Smooth muscle cell (in vitro differentiated cells): Measurements from ENCODE around the gene AMIGO1. TPM values are rescaled to one million over a fixed set of nuclear protein-coding genes. Genes with fewer than 3 reads are reported as not detected.

Source experiments
- DNase-seq: peaks from one replicate; lab custom pipeline; 2025; ENCODE audit not compliant: unreplicated experiment; lab: John Stamatoyannopoulos, UW
- H2AFZ ChIP-seq: fragments of 200-600 bp; sonication (generic); 2 replicates; pipeline ENCODE4 v1.6.0; 2016; ENCODE audit warnings: antibody characterized with exemption, low read depth, mild to moderate bottlenecking
- H3F3A ChIP-seq: fragments of 200-600 bp; sonication (generic); 2 replicates; pipeline ENCODE4 v1.6.0; 2017; ENCODE audit warnings: antibody characterized with exemption, low read depth
- H3K27ac ChIP-seq: fragments of 200-600 bp; sonication (generic); 2 replicates; pipeline ENCODE4 v1.5.1; 2016; ENCODE audit warnings: low read depth, mild to moderate bottlenecking
- H3K27me3 ChIP-seq: fragments of 200-600 bp; sonication (generic); 2 replicates; pipeline ENCODE4 v1.6.1; 2016; ENCODE audit warnings: low read depth, mild to moderate bottlenecking
- H3K36me3 ChIP-seq: fragments of 200-600 bp; sonication (generic); 2 replicates; pipeline ENCODE4 v1.5.1; 2016; ENCODE audit warnings: low read depth
- H3K4me1 ChIP-seq: fragments of 200-600 bp; sonication (generic); 2 replicates; pipeline ENCODE4 v1.5.1; 2016; ENCODE audit warnings: low read depth
- H3K4me2 ChIP-seq: fragments of 200-600 bp; sonication (generic); 2 replicates; pipeline ENCODE4 v1.6.0; 2016; ENCODE audit warnings: mild to moderate bottlenecking
- H3K4me3 ChIP-seq: fragments of 200-600 bp; sonication (generic); 2 replicates; pipeline ENCODE4 v1.5.1; 2016; ENCODE audit warnings: mild to moderate bottlenecking
- H3K79me2 ChIP-seq: fragments of 200-600 bp; sonication (generic); 2 replicates; pipeline ENCODE4 v1.6.0; 2016; ENCODE audit warnings: low read depth, mild to moderate bottlenecking
- H3K9ac ChIP-seq: fragments of 200-600 bp; sonication (generic); 2 replicates; pipeline ENCODE4 v1.6.0; 2016; ENCODE audit warnings: low read depth
- H3K9me3 ChIP-seq: fragments of 200-600 bp; sonication (generic); replicated peaks from 2 replicates; pipeline ENCODE4 v1.5.1; 2016; ENCODE audit warnings: low read depth
- H4K20me1 ChIP-seq: fragments of 200-600 bp; sonication (generic); 2 replicates; pipeline ENCODE4 v1.6.0; 2016; ENCODE audit warnings: low read depth
- WGBS: methylation state at CpG from one replicate; pipeline ENCODE4 v1.1.7; 2016; ENCODE audit warnings: low lambda C conversion rate; 5-methylcytosine and 5-hydroxymethylcytosine counted together
- polyA plus RNA-seq: library from polyadenylated mRNA; unstranded; fragments of >200 nt; fragmentation: Nextera tagmentation; extraction: Ambion mirVana; gene quantifications from 2 replicates; pipeline ENCODE4 v1.2.1, GENCODE V29; 2016
- total RNA-seq: library from RNA; depleted of rRNA; stranded (reverse); fragments of >200 nt; gene quantifications from 2 replicates; pipeline ENCODE4 v1.2.3, GENCODE V29; 2014
- TF ChIP-seq, protein P1 (sequence below): fragments of 200-600 bp; sonication (generic); IDR thresholded peaks from 2 replicates; pipeline ENCODE4 v1.5.1; 2017; ENCODE audit warnings: borderline replicate concordance, mild to moderate bottlenecking, antibody characterized with exemption; ENCODE audit not compliant: insufficient read depth, poor library complexity, severe bottlenecking

Gene AMIGO1
- total and polyA plus RNA-seq, 2 experiments from 2014 or later, result 0.99 to 1.4 TPM

DNA sequence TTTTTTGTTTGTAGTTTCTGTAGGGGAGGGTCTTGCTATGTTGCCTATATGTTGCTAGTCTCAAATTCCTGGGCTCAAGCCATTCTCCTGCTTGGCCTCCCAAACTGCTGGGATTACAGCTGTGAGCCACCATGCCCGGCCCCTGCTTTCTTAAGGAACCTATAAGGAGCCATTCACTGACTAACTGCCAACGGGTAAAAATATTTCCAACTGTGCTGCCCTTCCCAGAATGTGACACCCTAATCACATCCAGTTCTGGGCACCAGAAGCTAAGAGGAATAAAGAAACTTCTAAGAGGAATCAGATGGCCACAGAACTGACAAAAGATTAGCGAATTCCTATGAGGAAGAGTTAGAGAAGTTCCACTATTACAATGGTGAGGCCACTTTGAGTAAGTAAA is 36.7 kb downstream of the AMIGO1 start:
- no peaks in the 10 kb centered on the region for H3K4me1 ChIP-seq
- no peaks in the 10 kb centered on the region for H3K9me3 ChIP-seq
- 68% methylated on average over 3 of the region's 3 CpGs for WGBS
- H3K4me2 ChIP-seq, result no peak overlapping the region
- no peaks in the 10 kb centered on the region for H3K36me3 ChIP-seq
- H3K9ac ChIP-seq, result no peak overlapping the region
- H3K4me3 ChIP-seq, result no peak overlapping the region
- no peaks in the 10 kb centered on the region for H4K20me1 ChIP-seq
- H3K27me3 ChIP-seq, result peaks cover 64% of the 10 kb centered on the region
- no peak overlapping the region for H3K27ac ChIP-seq
- no peaks in the 10 kb centered on the region for H3F3A ChIP-seq
- H3K79me2 ChIP-seq, result no peaks in the 10 kb centered on the region
- no peak for DNase-seq
- H2AFZ ChIP-seq, result no peak overlapping the region
- TF ChIP-seq, protein P1, sequence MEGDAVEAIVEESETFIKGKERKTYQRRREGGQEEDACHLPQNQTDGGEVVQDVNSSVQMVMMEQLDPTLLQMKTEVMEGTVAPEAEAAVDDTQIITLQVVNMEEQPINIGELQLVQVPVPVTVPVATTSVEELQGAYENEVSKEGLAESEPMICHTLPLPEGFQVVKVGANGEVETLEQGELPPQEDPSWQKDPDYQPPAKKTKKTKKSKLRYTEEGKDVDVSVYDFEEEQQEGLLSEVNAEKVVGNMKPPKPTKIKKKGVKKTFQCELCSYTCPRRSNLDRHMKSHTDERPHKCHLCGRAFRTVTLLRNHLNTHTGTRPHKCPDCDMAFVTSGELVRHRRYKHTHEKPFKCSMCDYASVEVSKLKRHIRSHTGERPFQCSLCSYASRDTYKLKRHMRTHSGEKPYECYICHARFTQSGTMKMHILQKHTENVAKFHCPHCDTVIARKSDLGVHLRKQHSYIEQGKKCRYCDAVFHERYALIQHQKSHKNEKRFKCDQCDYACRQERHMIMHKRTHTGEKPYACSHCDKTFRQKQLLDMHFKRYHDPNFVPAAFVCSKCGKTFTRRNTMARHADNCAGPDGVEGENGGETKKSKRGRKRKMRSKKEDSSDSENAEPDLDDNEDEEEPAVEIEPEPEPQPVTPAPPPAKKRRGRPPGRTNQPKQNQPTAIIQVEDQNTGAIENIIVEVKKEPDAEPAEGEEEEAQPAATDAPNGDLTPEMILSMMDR, result no peak

DNA sequence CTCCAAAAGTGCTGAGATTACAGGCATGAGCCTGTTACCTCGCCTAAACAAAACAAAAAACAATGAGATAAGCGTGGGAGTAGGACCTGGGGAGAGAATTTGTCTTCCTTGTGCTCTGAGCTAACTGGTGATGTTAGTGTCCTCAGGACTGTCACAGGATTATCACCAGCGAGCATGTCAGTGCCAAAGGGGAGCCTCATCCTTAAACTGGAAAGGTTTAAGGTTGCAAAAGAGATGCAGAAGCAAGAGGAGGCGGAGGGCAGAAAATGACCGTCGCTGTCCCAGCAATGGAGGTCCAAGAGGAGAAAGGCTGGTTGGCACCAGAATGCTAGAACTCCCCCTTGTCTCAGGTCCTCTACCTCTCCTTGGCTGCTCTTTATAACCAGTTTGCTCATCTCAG is 39.3 kb downstream of the AMIGO1 start:
- H3K4me1 ChIP-seq, result peaks cover 4% of the 10 kb centered on the region
- no peak overlapping the region for H3K9ac ChIP-seq
- no peak overlapping the region for H3K4me2 ChIP-seq
- no peak overlapping the region for H2AFZ ChIP-seq
- peaks cover 82% of the 10 kb centered on the region for H3K27me3 ChIP-seq
- TF ChIP-seq, protein P1, result no peak
- no peaks in the 10 kb centered on the region for H3K79me2 ChIP-seq
- H3K27ac ChIP-seq, result no peak overlapping the region
- no peak overlapping the region for H3K4me3 ChIP-seq
- DNase-seq, result no peak
- 75% methylated on average over 6 of the region's 6 CpGs for WGBS
- no peaks in the 10 kb centered on the region for H3K9me3 ChIP-seq
- H4K20me1 ChIP-seq, result no peaks in the 10 kb centered on the region
- no peaks in the 10 kb centered on the region for H3K36me3 ChIP-seq
- no peaks in the 10 kb centered on the region for H3F3A ChIP-seq

DNA sequence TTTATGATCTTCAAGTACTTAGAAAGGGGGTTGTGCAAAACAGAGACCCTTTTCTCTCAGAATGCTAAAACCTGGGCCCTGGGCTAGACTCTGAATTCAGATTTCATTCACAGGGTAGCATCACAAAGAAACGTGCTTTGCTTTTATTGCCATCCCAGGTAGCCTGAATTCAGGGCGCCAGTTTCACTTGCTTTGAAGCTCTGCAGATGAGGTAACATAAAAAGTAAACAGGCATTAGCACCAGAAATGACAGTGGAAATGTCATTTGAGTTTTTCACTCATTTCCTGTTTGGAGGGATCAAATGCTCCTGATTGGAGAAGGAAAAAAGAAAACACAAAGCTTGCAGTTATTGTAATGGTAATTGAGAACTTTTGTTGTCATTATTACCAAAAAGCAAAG is 40.6 kb downstream of the AMIGO1 start:
- no peak overlapping the region for H3K4me3 ChIP-seq
- no peak overlapping the region for H3K4me2 ChIP-seq
- H3K4me1 ChIP-seq, result peaks cover 4% of the 10 kb centered on the region
- H3K36me3 ChIP-seq, result no peaks in the 10 kb centered on the region
- no peak overlapping the region for H2AFZ ChIP-seq
- H3K9ac ChIP-seq, result no peak overlapping the region
- H3K27ac ChIP-seq, result no peak overlapping the region
- no peaks in the 10 kb centered on the region for H3K9me3 ChIP-seq
- no peak for DNase-seq
- peaks cover 94% of the 10 kb centered on the region for H3K27me3 ChIP-seq
- no peaks in the 10 kb centered on the region for H4K20me1 ChIP-seq
- TF ChIP-seq, protein P1, result no peak
- no peaks in the 10 kb centered on the region for H3K79me2 ChIP-seq
- 33% methylated on average over 2 of the region's 2 CpGs for WGBS
- H3F3A ChIP-seq, result no peaks in the 10 kb centered on the region

DNA sequence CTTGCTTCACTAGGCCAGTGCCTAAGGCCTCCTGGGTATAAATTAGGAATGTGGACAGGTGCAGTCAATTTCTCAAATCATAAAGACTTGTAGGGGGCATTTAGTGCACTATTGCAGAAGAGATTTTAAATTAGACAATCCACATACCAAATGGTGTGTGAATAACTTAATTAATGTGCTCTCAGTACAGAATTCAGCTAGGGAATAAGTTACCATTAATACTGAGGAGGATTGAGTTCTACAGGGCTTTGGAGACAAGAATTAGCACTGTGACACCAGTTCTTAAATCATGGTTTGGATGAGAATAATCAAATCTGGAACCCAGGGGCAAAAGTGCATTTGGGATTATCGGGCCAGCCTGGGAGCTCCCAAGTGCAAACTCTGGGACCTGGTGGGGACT is 41.5 kb downstream of the AMIGO1 start:
- Histone ChIP-seq H3K27ac (no peak overlapping the region), H3K9me3 (no peaks in the 10 kb centered on the region), H3K4me2 (no peak overlapping the region), H3F3A (no peaks in the 10 kb centered on the region), H3K4me1 (peaks cover 4% of the 10 kb centered on the region), H2AFZ (no peak overlapping the region), H3K79me2 (no peaks in the 10 kb centered on the region), H3K9ac (no peak overlapping the region), H3K36me3 (no peaks in the 10 kb centered on the region), H3K27me3 (peaks cover 93% of the 10 kb centered on the region), H4K20me1 (no peaks in the 10 kb centered on the region), H3K4me3 (no peak overlapping the region)
- WGBS, result 81% methylated on average over 1 of the region's 1 CpG
- TF ChIP-seq, protein P1, result no peak
- DNase-seq, result no peak
